D721Med (cell line): ENCODE data around the gene ZNF135.

Experiments
- DNase-seq: peaks from one replicate; pipeline ENCODE4 v3.0.0; 2011; ENCODE audit warnings: low spot score; ENCODE audit not compliant: insufficient read length
- FAIRE-seq: peaks from 2 replicates; lab custom pipeline; 2011; peaks lifted over from hg19 to GRCh38; lab: Jason Lieb, UNC
- TF ChIP-seq, protein P1 (sequence below): IDR thresholded peaks from 2 replicates; pipeline ENCODE4 v1.5.1; 2012; ENCODE audit warnings: mild to moderate bottlenecking, control low read depth; ENCODE audit not compliant: insufficient read depth; ENCODE audit errors: missing control alignments

Gene ZNF135

DNA sequence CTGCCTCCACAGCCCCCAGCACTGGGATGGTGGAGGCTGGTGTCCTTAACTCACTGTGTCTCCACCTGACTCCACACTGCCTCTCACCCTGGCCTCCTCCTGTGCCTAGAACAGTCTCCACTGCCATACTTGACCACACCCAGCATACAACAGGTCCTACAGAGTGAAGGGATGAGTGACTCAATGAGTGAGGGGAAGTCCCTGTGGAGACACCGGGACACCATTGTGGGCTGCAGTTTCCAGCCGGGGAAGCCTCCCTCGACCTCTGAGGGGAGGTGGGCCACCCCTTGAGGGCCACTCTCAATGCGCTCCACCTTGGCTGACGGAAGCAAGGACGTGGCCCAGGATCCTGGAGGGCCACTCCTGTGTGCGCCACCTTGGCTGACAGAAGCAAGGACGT, 2.8 kb upstream of the ZNF135 start:
- FAIRE-seq: no peak
- no peak for DNase-seq
- TF ChIP-seq, protein P1, sequence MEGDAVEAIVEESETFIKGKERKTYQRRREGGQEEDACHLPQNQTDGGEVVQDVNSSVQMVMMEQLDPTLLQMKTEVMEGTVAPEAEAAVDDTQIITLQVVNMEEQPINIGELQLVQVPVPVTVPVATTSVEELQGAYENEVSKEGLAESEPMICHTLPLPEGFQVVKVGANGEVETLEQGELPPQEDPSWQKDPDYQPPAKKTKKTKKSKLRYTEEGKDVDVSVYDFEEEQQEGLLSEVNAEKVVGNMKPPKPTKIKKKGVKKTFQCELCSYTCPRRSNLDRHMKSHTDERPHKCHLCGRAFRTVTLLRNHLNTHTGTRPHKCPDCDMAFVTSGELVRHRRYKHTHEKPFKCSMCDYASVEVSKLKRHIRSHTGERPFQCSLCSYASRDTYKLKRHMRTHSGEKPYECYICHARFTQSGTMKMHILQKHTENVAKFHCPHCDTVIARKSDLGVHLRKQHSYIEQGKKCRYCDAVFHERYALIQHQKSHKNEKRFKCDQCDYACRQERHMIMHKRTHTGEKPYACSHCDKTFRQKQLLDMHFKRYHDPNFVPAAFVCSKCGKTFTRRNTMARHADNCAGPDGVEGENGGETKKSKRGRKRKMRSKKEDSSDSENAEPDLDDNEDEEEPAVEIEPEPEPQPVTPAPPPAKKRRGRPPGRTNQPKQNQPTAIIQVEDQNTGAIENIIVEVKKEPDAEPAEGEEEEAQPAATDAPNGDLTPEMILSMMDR: no peak

DNA sequence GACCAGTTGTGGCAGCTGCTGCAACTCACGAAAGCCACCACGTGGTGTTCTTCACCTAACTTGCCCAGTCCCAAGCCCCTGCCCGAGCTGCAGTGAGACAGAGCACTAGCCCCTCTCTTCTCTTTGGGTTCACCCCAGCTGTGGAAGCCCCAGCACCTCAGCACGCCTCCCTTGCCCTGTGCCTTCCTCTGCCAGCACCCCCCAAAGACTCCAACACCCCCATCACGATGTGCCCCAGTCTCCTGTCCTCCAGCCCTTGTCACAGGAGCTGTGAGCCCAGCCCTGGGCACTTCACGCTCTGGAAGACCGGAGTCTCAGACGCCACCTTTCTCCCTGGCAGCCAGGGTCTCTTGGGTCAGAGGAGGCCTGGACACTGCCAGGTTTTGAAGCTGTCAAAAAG, 2.2 kb upstream of the ZNF135 start:
- FAIRE-seq: no peak
- TF ChIP-seq, protein P1: no peak
- no peak for DNase-seq

DNA sequence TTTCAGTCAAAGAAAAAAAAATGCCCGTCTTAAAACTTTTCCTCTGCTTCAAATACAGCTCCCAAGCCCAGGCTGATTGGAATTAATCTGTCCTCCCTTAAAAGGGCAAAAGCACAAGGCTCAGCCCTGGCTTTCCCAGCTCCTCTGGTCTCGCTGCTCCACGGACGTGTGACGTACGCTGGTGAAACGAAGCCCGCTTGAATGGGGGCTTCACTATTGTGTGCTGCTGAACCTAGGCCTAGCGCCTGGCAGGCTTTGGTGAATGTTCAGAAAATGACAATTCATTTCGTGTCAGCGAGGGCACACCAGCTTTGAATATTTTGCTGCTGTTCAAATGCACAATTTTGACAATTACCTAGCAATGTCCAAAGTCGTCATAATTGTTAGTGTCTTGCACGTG, 615 bp upstream of the ZNF135 start:
- DNase-seq (no peak), FAIRE-seq (no peak)
- TF ChIP-seq, protein P1: no peak

DNA sequence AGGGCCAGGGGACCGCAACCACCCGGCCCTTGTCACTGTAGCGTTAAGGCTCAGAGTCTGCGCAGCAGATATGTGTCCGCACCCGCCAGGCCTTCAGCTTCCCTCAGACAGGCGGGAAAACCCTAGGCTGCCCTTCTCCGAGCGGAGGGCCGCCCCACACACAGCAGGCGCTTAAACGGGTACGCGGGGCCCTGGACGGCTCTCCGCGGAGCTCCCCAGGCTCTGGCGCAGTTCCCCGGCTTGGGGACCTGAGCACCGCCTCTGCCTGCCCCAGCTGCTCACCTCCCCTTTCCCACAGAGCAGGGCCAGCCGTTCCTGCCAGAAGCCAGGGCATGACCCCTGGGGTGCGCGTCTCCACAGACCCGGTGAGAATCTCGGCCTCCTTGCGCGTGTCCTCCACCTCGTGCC, 593 bp downstream of the ZNF135 start:
- no peak for DNase-seq
- FAIRE-seq: no peak
- TF ChIP-seq, protein P1: no peak

DNA sequence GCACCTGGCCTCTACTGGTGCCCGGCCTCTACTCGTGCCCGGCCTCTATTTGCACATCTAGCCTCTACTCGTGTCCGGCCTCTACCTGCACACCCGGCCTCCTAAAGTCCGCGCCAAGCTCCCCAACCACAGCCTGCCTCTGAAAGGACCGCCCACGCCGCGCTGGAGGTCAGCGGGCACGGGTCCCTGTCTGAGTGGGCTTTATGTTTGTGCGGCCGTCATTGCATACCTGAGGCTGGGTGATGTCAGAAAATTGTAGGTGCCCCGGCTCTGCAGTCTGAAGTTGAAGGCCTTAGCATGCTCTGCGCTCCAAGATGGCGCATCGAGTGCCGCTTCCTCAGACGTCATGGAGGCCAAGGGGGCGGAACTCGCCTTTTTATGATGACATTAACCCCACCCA, 1.1 kb downstream of the ZNF135 start:
- TF ChIP-seq, protein P1: no peak
- no peak for DNase-seq
- FAIRE-seq: no peak

DNA sequence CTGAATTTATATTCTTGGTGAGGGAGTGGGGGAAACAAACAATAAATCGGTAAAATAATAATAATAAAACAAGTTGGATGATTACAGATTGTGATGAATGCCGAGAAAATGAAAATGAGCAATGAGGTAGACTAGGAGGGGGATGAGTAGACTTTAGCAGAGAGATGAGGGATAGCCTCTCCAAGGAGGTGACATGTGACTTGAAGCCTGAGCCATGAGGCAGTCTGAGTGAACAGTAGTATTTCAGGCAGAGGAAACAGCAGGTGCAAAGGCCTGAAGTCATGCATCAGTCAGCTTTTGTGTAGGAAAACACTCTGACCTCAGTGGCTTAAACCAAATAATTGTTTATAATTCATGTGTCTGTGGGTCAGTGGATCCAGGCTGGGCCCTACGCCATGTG, 4.6 kb downstream of the ZNF135 start:
- FAIRE-seq: no peak
- DNase-seq: no peak
- TF ChIP-seq, protein P1: no peak

DNA sequence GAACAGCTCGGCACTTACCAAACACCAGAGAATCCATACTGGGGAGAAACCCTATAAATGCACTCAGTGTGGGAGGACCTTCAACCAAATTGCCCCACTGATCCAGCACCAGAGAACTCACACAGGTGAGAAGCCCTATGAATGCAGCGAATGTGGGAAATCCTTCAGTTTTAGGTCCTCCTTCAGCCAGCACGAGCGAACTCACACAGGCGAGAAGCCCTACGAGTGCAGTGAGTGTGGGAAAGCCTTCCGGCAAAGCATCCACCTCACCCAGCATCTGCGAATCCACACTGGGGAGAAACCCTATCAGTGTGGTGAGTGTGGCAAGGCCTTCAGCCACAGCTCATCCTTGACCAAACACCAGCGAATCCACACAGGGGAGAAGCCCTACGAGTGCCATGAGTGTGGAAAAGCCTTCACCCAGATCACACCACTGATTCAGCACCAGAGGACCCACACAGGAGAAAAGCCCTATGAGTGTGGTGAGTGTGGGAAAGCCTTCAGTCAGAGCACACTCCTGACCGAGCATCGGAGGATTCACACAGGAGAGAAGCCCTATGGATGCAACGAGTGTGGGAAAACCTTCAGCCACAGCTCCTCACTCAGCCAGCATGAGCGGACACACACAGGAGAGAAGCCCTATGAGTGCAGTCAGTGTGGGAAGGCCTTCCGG, 8.3 kb downstream of the ZNF135 start:
- FAIRE-seq (no peak), DNase-seq (no peak)
- TF ChIP-seq, protein P1: no peak
